Measurements from ENCODE around the gene FSHR. TPM values are rescaled to one million over a fixed set of nuclear protein-coding genes. Genes with fewer than 3 reads are reported as not detected.

Gene FSHR
- total RNA-seq, 1 donor from 2014 or later: not detected

DNA sequence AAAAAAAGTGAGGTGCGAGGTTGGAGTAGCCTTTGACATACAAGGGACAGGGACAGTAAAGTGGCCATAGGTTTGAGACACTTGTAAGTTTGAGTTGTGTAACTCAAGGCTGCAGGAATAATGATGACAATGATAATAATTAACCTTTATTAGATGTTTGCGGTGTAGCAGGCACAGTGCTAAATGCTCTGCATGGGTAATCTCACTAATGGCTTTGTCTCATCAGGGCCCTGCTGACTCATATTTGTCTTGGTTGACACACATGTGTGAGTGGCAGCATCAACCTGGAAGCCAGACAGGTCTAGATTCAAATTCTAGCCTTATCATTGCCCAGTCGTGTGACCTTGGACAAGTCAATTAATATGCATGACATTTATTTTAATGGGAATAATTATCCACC, 126.2 kb downstream of the FSHR start:
- Mint-ChIP-seq H3K36me3 (no peaks in the 10 kb centered on the region), H3K4me3 (no peak overlapping the region), H3K9me3 (no peaks in the 10 kb centered on the region), H3K4me1 (ENCODE audit: unreplicated experiment) (peaks cover 2% of the 10 kb centered on the region), H3K27me3 (no peaks in the 10 kb centered on the region), H3K27ac (no peak overlapping the region)
- no peak for TF ChIP-seq CTCF (conservative IDR thresholded peaks at IDR 0.05)
- no peak for DNase-seq (ENCODE audit: extremely low spot score, unreplicated experiment)

GRCh38 chr2:49026706-49027105, 127.6 kb downstream of the FSHR start:
- Mint-ChIP-seq H3K4me1 (ENCODE audit: unreplicated experiment) (no peaks in the 10 kb centered on the region), H3K9me3 (no peaks in the 10 kb centered on the region), H3K27me3 (no peaks in the 10 kb centered on the region), H3K27ac (no peak overlapping the region), H3K36me3 (no peaks in the 10 kb centered on the region), H3K4me3 (no peak overlapping the region)
- DNase-seq (ENCODE audit: extremely low spot score, unreplicated experiment): no peak
- no peak for TF ChIP-seq CTCF (conservative IDR thresholded peaks at IDR 0.05)

DNA sequence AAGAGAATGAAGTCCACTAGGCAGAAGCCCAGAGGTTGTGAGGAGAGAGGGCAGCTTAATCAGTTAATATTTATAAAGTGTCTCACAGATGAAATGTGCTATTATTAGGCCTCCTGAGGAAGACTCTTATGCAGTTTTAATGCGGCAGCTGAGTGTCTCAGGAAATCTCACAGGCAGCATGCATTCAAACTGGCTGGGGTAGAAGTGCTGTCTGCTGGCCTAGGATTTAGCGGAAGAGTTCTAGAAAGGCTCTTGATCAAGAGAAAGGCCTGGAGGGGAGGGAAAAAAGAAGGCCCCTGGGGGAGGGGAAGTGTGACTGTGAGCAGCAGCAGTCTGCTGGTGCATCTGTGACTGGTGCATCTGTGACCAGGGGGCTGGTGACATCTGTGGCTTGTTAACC, 133.0 kb downstream of the FSHR start:
- no peak overlapping the region for H3K4me3 Mint-ChIP-seq
- H3K4me1 Mint-ChIP-seq (ENCODE audit: unreplicated experiment): peaks cover 4% of the 10 kb centered on the region
- no peak overlapping the region for H3K27ac Mint-ChIP-seq
- H3K9me3 Mint-ChIP-seq: peaks cover 4% of the 10 kb centered on the region
- TF ChIP-seq CTCF (conservative IDR thresholded peaks at IDR 0.05): no peak
- H3K27me3 Mint-ChIP-seq: no peaks in the 10 kb centered on the region
- H3K36me3 Mint-ChIP-seq: no peaks in the 10 kb centered on the region
- no peak for DNase-seq (ENCODE audit: extremely low spot score, unreplicated experiment)

DNA sequence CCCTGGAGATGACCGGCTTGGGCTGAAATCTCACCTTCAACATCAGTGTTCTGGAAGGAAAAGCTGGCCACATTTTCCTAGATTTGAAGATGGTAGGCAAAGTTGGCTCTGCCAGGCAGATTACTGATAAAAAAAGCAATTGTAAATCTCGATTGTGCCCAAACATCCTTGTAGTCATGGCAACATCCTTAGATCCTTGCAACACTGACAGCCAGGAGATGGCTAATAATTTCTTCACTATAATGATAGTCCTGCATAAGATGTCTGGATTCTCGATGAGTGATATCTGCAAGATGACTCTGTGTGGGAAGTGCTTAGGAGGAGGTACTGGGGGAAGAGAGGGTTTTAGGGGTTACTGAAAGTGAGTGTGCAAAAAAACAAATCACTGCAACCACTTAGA, 149.1 kb downstream of the FSHR start:
- H3K27me3 Mint-ChIP-seq: no peaks in the 10 kb centered on the region
- no peaks in the 10 kb centered on the region for H3K9me3 Mint-ChIP-seq

GRCh38 chr2:49004036-49004626, 150.2 kb downstream of the FSHR start:
- peaks cover 11% of the 10 kb centered on the region for H3K4me1 Mint-ChIP-seq (ENCODE audit: unreplicated experiment)
- no peak for TF ChIP-seq CTCF (conservative IDR thresholded peaks at IDR 0.05)
- no peak overlapping the region for H3K4me3 Mint-ChIP-seq
- H3K9me3 Mint-ChIP-seq: no peaks in the 10 kb centered on the region
- H3K27me3 Mint-ChIP-seq: no peaks in the 10 kb centered on the region
- no peak for DNase-seq (ENCODE audit: extremely low spot score, unreplicated experiment)
- no peak overlapping the region for H3K27ac Mint-ChIP-seq
- no peaks in the 10 kb centered on the region for H3K36me3 Mint-ChIP-seq

More for the DNA sequence above, 149.1 kb downstream of the FSHR start:
- Mint-ChIP-seq H3K4me1 (ENCODE audit: unreplicated experiment) (peaks cover 11% of the 10 kb centered on the region), H3K4me3 (no peak overlapping the region), H3K36me3 (no peaks in the 10 kb centered on the region), H3K27ac (no peak overlapping the region)
- TF ChIP-seq CTCF (conservative IDR thresholded peaks at IDR 0.05): no peak
- no peak for DNase-seq (ENCODE audit: extremely low spot score, unreplicated experiment)

DNA sequence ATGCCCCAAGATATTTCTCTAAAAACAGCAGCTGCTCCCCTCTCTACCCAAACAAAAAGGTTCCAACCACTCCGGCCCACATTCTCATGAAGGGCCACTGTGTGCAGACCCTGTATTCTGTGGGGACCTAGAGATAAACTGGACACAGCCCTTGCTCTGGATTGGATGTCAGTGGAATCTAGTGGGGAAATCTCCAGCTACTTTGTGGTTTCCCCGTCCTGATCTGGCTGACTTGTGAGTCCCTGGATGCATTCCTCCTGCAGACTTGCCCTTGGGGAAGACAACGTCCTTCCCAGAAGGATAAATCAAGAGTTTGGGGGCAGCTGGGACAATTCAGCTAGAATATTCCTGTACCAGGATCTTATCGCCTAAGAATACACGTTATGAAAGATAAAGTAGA, 151.1 kb downstream of the FSHR start:
- no peaks in the 10 kb centered on the region for H3K27me3 Mint-ChIP-seq
- no peaks in the 10 kb centered on the region for H3K9me3 Mint-ChIP-seq
- H3K4me3 Mint-ChIP-seq: no peak overlapping the region
- H3K36me3 Mint-ChIP-seq: no peaks in the 10 kb centered on the region
- H3K4me1 Mint-ChIP-seq (ENCODE audit: unreplicated experiment): peaks cover 11% of the 10 kb centered on the region
- H3K27ac Mint-ChIP-seq: no peak overlapping the region
- TF ChIP-seq CTCF (conservative IDR thresholded peaks at IDR 0.05): no peak
- no peak for DNase-seq (ENCODE audit: extremely low spot score, unreplicated experiment)

Measured in type B pancreatic cell (in vitro differentiated cells).